Tibial nerve (tissue), 4 donors: ENCODE measurements around the gene CENPM. TPM values are rescaled to one million over a fixed set of nuclear protein-coding genes. Genes with fewer than 3 reads are reported as not detected.
A peak's percentile ranks its signal among the peaks of the same experiment; 100 is the strongest.

Experiments
- DNase-seq, 2 donors: peaks; one replicate each; pipeline ENCODE4 v3.0.0-alpha.2; 2019; ENCODE audit warnings: low spot score in 2 of 2
- H3K27ac ChIP-seq, 4 donors: fragments of 200-600 bp; sonication (generic) in 3 of 4; one replicate each; pipeline ENCODE4 v1.5.1; 2017 to 2019; ENCODE audit warnings: mild to moderate bottlenecking in 1 of 4
- H3K27me3 ChIP-seq, 2 donors: fragments of 200-600 bp; sonication (generic) in 1 of 2; one replicate each; pipeline versions ENCODE4 v1.5.1 to v1.6.0; 2017 to 2019
- H3K36me3 ChIP-seq, 3 donors: fragments of 200-600 bp; sonication (generic); one replicate each; pipeline ENCODE4 v1.5.1; 2018 to 2019
- H3K4me1 ChIP-seq, 4 donors: fragments of 200-600 bp; sonication (generic) in 3 of 4; one replicate each; pipeline ENCODE4 v1.5.1; 2017 to 2019
- H3K4me3 ChIP-seq, 4 donors: fragments of 200-600 bp; sonication (generic) in 3 of 4; one replicate each; pipeline ENCODE4 v1.5.1; 2017 to 2019; ENCODE audit warnings: mild to moderate bottlenecking in 1 of 4, moderate library complexity in 1 of 4
- H3K9me3 ChIP-seq, 4 donors: fragments of 200-600 bp; sonication (generic) in 3 of 4; one replicate each; pipeline ENCODE4 v1.5.1; 2017 to 2019
- EP300 ChIP-seq, 2 donors: sonication (generic); formaldehyde crosslinking; IDR thresholded peaks; one replicate each; pipeline ENCODE4 v1.6.1; 2017; ENCODE audit warnings: antibody characterized with exemption in 2 of 2, mild to moderate bottlenecking in 1 of 2
- POLR2A ChIP-seq, 2 donors: fragments of 450-650 bp; IDR thresholded peaks; one replicate each; pipeline ENCODE4 v1.6.1; 2017; ENCODE audit warnings: antibody characterized with exemption in 2 of 2, mild to moderate bottlenecking in 2 of 2, moderate library complexity in 2 of 2
- whole genome bisulfite sequencing, 2 donors: methylation state at CpG; one replicate each; pipeline ENCODE4 v1.1.5; 2018; 5-methylcytosine and 5-hydroxymethylcytosine counted together
- total RNA-seq, 4 donors: library from RNA; depleted of rRNA; stranded (reverse); fragments of >200 nt; gene quantifications; one replicate each; pipeline ENCODE4 v1.1.0, GENCODE V29; 2016
- TF ChIP-seq, protein P1 (sequence below), 5 experiments: fragments of 200-600 bp in 3 of 5; fragments of 450-650 bp in 2 of 5; sonication (generic) in 3 of 5; IDR thresholded peaks; one replicate each; pipeline ENCODE4 v1.5.1; 2016 to 2019; ENCODE audit warnings: antibody characterized with exemption in 5 of 5, mild to moderate bottlenecking in 3 of 5, moderate library complexity in 2 of 5

Gene CENPM, protein sequence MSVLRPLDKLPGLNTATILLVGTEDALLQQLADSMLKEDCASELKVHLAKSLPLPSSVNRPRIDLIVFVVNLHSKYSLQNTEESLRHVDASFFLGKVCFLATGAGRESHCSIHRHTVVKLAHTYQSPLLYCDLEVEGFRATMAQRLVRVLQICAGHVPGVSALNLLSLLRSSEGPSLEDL
- 1 to 10 TPM in 2 of 4 donors, not detected in 2; 5.0 to 5.1 TPM for total RNA-seq

DNA sequence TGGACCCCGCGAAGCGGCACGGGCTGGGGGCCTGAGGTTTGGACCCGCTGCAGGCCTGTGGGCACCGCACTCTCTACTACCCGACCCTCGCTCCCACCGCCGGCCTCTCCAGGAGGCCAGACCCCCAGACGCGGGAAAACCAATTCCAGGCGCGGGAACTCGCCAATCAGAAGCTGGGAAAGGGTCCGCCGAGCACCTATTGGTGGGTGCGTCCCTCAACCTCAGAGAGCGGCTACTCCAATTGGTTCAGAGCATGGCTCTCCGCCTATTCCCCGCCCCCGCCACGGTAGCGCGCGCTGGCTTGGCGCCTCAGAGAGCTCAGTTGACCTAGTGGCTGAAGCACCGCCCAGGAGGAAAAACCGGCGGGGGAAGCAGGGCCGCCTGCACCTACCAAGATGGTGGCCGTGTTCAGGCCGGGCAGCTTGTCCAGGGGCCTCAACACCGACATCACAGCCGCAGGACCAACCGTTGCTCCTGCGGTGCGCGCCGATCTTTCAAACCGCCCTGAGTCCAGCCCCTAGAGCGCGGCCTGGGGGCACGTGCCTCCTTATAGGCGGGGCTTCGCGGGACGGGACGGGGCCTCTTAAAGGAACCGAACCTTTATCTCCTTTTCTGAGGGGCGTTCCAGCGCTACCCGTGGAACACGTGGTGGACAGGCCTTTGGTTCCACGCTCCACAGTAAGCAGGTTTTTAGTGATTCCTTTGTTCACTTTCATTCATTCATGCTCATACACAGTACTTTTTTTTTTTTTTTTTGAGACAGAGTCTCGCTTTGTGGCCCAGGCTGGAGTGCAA, at the start of gene CENPM:
Gene CENPM, minus strand, starts transcription at position 524 of the 795 bp plus-strand sequence. Its CDS starts 76 bp downstream, at position 448.
- Histone ChIP-seq H3K36me3 (no peaks in the 10 kb centered on the region), H3K9me3 (no peaks in the 10 kb centered on the region), H3K27me3 (no peaks in the 10 kb centered on the region), H3K4me1 (peaks cover 0 to 14% (median 7%) of the 10 kb centered on the region in 4 donors), H3K4me3 (peak within 1 kb of the TSS; percentile 57 to 64 (median 61)), H3K27ac (peak within 1 kb of the TSS in 2 of 4 donors; percentile 42 to 60)
- no peak for TF ChIP-seq POLR2A (IDR thresholded peaks at IDR 0.05)
- peak in 1 of 2 donors; percentile 75 for TF ChIP-seq EP300 (IDR thresholded peaks at IDR 0.05)
- TF ChIP-seq, protein P1, sequence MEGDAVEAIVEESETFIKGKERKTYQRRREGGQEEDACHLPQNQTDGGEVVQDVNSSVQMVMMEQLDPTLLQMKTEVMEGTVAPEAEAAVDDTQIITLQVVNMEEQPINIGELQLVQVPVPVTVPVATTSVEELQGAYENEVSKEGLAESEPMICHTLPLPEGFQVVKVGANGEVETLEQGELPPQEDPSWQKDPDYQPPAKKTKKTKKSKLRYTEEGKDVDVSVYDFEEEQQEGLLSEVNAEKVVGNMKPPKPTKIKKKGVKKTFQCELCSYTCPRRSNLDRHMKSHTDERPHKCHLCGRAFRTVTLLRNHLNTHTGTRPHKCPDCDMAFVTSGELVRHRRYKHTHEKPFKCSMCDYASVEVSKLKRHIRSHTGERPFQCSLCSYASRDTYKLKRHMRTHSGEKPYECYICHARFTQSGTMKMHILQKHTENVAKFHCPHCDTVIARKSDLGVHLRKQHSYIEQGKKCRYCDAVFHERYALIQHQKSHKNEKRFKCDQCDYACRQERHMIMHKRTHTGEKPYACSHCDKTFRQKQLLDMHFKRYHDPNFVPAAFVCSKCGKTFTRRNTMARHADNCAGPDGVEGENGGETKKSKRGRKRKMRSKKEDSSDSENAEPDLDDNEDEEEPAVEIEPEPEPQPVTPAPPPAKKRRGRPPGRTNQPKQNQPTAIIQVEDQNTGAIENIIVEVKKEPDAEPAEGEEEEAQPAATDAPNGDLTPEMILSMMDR (IDR thresholded peaks at IDR 0.05), result peak in 2 of 5 experiments; percentile 12 to 47
- 2 to 3% methylated on average over 26 to 49 of the region's 56 CpGs for WGBS, 2 donors
- DNase-seq, result peak; percentile 75 to 86

DNA sequence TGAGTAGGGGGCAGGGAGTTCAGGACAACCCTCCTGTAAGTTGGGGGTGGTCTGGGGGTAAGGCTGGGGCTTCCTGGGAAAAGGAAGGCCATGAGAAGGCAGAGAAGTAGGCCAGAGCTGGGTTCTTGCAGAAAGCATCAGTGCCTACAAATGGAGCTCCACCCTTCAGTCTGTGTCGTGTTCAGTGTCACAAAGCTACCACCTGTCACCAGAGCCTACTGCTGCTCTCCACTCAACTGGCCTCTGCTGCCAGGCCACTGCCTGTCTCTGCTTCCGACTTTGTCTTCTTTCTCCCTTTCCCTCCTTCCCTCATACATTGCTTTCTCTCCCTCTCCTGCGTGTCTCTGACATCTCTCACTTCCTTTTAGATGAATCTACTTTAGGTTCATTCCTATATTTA, 48.3 kb upstream of the CENPM start:
- Histone ChIP-seq H3K36me3 (peaks cover 0 to 40% (median 0%) of the 10 kb centered on the region in 3 donors), H3K9me3 (no peaks in the 10 kb centered on the region), H3K27me3 (no peaks in the 10 kb centered on the region), H3K4me3 (no peak overlapping the region), H3K27ac (no peak overlapping the region), H3K4me1 (peaks cover 0 to 12% (median 4%) of the 10 kb centered on the region in 4 donors)
- 65 to 70% methylated on average over 3 of the region's 3 CpGs for whole genome bisulfite sequencing, 2 donors
- no peak for TF ChIP-seq EP300 (IDR thresholded peaks at IDR 0.05)
- no peak for TF ChIP-seq POLR2A (IDR thresholded peaks at IDR 0.05)
- TF ChIP-seq, protein P1 (IDR thresholded peaks at IDR 0.05), result no peak
- DNase-seq, result no peak

DNA sequence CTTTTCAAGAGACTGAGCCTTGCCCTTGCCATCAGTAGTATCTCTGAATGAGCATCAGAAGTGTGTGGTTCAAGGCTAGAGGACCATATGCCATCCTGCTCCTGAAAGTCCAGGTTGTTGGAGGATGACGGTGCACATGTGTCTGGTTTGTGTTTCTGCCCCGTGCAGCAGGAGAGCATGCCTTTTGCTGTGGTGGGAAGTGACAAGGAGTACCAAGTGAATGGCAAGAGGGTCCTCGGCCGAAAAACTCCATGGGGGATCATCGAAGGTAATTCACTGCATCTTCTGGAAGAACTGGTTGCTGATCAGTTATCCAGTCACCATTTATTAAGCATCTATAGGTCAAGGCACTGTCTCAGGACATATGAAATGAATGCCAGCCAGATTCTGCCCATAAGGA, 45.5 kb upstream of the CENPM start:
- peaks cover 0 to 61% (median 0%) of the 10 kb centered on the region in 3 donors for H3K36me3 ChIP-seq
- WGBS, 2 donors, result 88 to 94% methylated on average over 5 of the region's 5 CpGs
- no peak for DNase-seq

GRCh38 chr22:41991111-41991510, 44.2 kb upstream of the CENPM start:
- H3K4me3 ChIP-seq, result no peak overlapping the region
- no peaks in the 10 kb centered on the region for H3K9me3 ChIP-seq
- DNase-seq, result no peak
- H3K27ac ChIP-seq, result no peak overlapping the region
- peaks cover 0 to 61% (median 0%) of the 10 kb centered on the region in 3 donors for H3K36me3 ChIP-seq
- TF ChIP-seq POLR2A (IDR thresholded peaks at IDR 0.05) (no peak), EP300 (IDR thresholded peaks at IDR 0.05) (no peak)
- TF ChIP-seq, protein P1 (IDR thresholded peaks at IDR 0.05), result no peak
- H3K27me3 ChIP-seq, result no peaks in the 10 kb centered on the region
- no peaks in the 10 kb centered on the region for H3K4me1 ChIP-seq
- 92 to 94% methylated on average over 7 of the region's 7 CpGs for WGBS, 2 donors

More for the DNA sequence above, 45.5 kb upstream of the CENPM start:
- Histone ChIP-seq H3K27ac (no peak overlapping the region), H3K4me1 (no peaks in the 10 kb centered on the region), H3K9me3 (no peaks in the 10 kb centered on the region), H3K4me3 (no peak overlapping the region), H3K27me3 (no peaks in the 10 kb centered on the region)
- TF ChIP-seq EP300 (IDR thresholded peaks at IDR 0.05) (no peak), POLR2A (IDR thresholded peaks at IDR 0.05) (no peak)
- TF ChIP-seq, protein P1 (IDR thresholded peaks at IDR 0.05), result no peak

DNA sequence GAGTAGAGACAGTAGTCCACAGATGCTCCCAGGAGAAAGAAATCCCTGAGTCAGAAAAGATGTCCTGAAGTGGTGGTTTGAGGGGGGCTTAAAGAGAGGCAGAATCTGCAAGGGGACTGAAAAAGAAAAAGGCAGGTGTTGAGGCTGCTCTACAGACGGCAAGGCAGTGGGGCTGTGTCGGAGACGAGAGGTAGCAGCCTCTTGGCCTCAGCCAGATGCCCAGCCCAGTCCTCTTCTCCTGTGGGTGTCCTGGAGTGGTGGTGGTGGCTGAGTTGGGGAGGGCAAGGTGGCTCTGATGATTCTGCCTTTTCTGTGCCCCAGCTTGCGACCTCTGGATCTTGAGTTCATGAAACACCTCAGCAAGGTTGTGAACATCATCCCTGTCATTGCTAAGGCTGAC, 42.3 kb upstream of the CENPM start:
- no peaks in the 10 kb centered on the region for H3K27me3 ChIP-seq
- H3K36me3 ChIP-seq, result peaks cover 0 to 50% (median 0%) of the 10 kb centered on the region in 3 donors
- H3K27ac ChIP-seq, result no peak overlapping the region
- 66 to 72% methylated on average over 4 of the region's 4 CpGs for WGBS, 2 donors
- no peak overlapping the region for H3K4me3 ChIP-seq
- no peaks in the 10 kb centered on the region for H3K4me1 ChIP-seq
- TF ChIP-seq EP300 (IDR thresholded peaks at IDR 0.05) (no peak), POLR2A (IDR thresholded peaks at IDR 0.05) (no peak)
- TF ChIP-seq, protein P1 (IDR thresholded peaks at IDR 0.05), result no peak
- no peak for DNase-seq
- H3K9me3 ChIP-seq, result no peaks in the 10 kb centered on the region
